Activated CD8-positive, alpha-beta memory T cell treated with anti-CD3 and anti-CD28 coated beads, Interleukin-2, amount 10 ng/mL, durations not matched to agents 7 days and 5 days (primary cell): Measurements from ENCODE around the gene LDLRAD4. TPM values are rescaled to one million over a fixed set of nuclear protein-coding genes. Genes with fewer than 3 reads are reported as not detected.

ENCODE experiments used
- ATAC-seq: fragments of 150-1000 bp; cut with Tn5 transposase; one replicate; pipeline ENCODE4 v1.10.0; 2021; ENCODE audit warnings: moderate library complexity
- CTCF ChIA-PET: fragments of 350-600 bp; sonication (Branson Sonifier 250); formaldehyde crosslinking; loops from one replicate; lab custom pipeline; 2021; ENCODE audit warnings: antibody characterized with exemption; lab: Charles Lee
- DNase-seq: peaks from one replicate; pipeline ENCODE4 v3.0.0-alpha.2; 2020
- H3K27ac Mint-ChIP-seq: one replicate; pipeline ENCODE4 v1.8.0; 2021; ENCODE audit warnings: mild to moderate bottlenecking, mixed read lengths
- H3K27me3 Mint-ChIP-seq: one replicate; pipeline ENCODE4 v1.8.0; 2021; ENCODE audit warnings: mixed read lengths
- H3K36me3 Mint-ChIP-seq: one replicate; pipeline ENCODE4 v1.8.0; 2021; ENCODE audit warnings: mild to moderate bottlenecking, mixed read lengths
- H3K4me1 Mint-ChIP-seq: one replicate; pipeline ENCODE4 v1.8.0; 2021; ENCODE audit warnings: mixed read lengths
- H3K4me3 Mint-ChIP-seq: one replicate; pipeline ENCODE4 v1.8.0; 2021; ENCODE audit warnings: mild to moderate bottlenecking, moderate library complexity, mixed read lengths
- H3K9me3 Mint-ChIP-seq: one replicate; pipeline ENCODE4 v1.8.0; 2022; ENCODE audit warnings: low read depth, mixed read lengths
- total RNA-seq, 2 experiments: library from RNA; stranded (reverse); gene quantifications; one replicate each; pipeline ENCODE4 v1.2.3, GENCODE V29; 2021

The LDLRAD4 gene
- total RNA-seq, 2 experiments from 2014 or later = 33.9 to 44.5 TPM

DNA sequence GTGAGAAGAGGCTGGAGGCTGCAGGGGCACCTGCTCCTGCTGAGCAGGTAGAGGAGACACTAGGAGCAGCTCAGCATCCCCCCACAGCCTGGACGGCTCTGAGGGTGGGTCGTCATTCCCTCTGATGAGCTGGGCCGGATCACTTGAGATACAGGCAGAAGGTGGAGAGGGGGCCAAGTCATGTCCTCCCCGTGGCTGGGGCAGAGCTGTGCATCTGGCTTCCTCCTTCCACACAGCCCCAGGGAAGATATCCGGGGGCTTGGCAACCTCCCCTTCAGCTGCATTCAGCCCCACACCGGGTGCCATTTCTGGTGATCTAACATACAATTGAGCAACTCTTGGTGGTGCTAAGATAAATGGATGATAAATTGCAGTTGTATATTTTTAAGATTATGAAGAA is 236.9 kb downstream of the LDLRAD4 start:
- CTCF ChIA-PET = no interaction called here
- no peak overlapping the region for H3K4me3 Mint-ChIP-seq
- DNase-seq (no peak), ATAC-seq (peak; percentile 45)
- peaks cover 10% of the 10 kb centered on the region for H3K36me3 Mint-ChIP-seq
- H3K27ac Mint-ChIP-seq = no peak overlapping the region
- no peaks in the 10 kb centered on the region for H3K27me3 Mint-ChIP-seq
- no peaks in the 10 kb centered on the region for H3K9me3 Mint-ChIP-seq
- H3K4me1 Mint-ChIP-seq = peaks cover 19% of the 10 kb centered on the region

DNA sequence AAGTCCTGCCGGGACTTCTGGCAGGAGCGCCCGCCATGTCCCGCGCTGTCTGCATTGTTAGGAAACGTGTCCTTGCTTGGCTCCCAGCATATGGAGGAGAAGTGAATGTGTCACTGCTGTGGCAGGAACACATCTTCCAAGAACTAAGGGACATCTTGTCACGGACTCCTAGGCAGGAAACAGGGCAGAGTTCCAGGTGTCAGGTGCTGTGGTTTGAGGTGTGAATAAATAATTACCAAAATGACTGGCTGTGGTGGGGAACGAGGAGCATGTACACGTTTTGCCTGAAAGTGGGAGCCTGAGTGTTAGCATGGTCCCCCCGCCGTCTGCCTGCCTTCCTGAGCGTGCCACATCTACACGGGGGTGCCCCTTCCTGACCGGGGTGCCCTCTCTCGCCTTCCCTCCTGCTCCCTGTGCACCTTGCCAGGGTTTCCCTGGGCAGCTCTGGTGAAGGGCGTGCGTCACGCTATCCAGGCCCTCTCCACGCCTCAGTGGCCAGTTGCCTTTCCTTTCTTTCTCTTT is 237.5 kb downstream of the LDLRAD4 start:
- Mint-ChIP-seq H3K27ac (no peak overlapping the region), H3K9me3 (no peaks in the 10 kb centered on the region), H3K27me3 (no peaks in the 10 kb centered on the region), H3K36me3 (peaks cover 10% of the 10 kb centered on the region), H3K4me1 (peaks cover 20% of the 10 kb centered on the region), H3K4me3 (no peak overlapping the region)
- CTCF ChIA-PET = no interaction called here
- DNase-seq (peak; percentile 74), ATAC-seq (peak; percentile 71)

DNA sequence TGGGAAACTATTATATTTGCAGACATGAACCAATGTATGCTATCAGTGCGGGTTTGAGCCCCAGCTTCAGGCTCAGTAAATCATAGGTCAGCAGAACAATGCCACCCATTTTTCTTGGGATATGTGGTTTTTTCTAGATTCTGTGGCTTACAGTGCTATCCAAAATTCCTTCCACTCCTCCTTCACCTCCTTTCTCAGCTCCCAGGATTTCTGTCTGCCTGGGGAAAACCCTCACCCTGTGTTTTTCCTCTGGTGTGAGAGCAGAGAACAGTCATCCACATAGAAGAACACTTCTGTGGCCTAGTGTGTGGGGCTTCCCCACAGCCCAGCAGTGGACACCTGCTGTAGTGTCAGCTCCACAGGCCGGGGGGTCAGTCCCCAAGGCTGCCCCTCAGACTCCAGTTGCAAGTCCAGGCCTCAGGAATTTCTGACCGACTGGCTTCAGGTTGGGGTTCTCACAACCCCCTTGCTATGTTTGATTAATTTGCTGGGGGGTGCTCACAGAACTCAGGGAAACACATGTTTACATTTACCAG is 238.2 kb downstream of the LDLRAD4 start:
- Mint-ChIP-seq H3K4me1 (peaks cover 26% of the 10 kb centered on the region), H3K9me3 (no peaks in the 10 kb centered on the region), H3K36me3 (peaks cover 10% of the 10 kb centered on the region), H3K4me3 (no peak overlapping the region), H3K27ac (no peak overlapping the region), H3K27me3 (no peaks in the 10 kb centered on the region)
- CTCF ChIA-PET = no interaction called here
- DNase-seq (no peak), ATAC-seq (no peak)

DNA sequence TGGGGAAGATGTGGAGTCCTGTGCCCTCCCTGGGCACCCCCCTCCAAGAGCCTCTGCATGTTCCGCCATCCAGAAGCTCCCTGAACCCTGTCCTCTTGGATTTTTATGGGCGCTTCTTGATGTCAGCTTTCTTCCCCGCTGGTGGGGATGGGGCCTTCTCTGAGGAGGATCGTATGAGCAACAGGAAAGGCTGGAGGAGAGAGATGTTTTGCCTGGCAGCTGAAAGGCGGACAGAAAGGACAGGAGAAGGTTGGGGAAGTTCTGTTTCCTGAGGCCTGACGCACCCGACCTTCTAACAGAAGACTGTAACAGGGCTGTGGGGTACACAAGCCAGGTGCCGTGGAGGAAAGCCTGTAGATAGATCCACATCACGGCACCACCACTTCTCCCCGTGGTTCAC is 238.8 kb downstream of the LDLRAD4 start:
- Mint-ChIP-seq H3K4me3 (no peak overlapping the region), H3K9me3 (no peaks in the 10 kb centered on the region), H3K27ac (no peak overlapping the region), H3K36me3 (peaks cover 10% of the 10 kb centered on the region), H3K4me1 (peaks cover 30% of the 10 kb centered on the region), H3K27me3 (no peaks in the 10 kb centered on the region)
- CTCF ChIA-PET = no interaction called here
- ATAC-seq = no peak
- DNase-seq = no peak

- no peaks in the 10 kb centered on the region for H3K9me3 Mint-ChIP-seq
Measured at GRCh38 chr18:13460946-13461345, 242.4 kb downstream of the LDLRAD4 start.

DNA sequence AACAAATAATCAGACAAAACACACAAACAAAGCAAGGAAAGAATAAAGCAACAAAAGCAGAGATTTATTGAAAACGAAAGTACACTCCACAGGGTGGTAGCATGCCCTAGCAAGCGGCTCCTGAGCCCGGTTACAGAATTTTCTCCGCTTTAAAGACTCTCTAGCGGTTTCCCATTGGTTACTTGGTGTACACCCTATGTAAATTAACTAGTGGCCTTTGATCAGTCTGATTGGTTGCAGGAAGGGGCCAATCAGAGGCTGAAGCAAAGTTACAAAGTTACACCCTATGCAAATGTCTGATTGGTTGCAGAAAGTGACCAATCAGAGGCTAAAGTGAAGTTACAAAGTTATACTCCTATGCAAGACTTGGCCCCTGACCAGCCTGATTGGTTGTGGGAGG is 242.9 kb downstream of the LDLRAD4 start:
- DNase-seq (no peak), ATAC-seq (no peak)
- Mint-ChIP-seq H3K27me3 (no peaks in the 10 kb centered on the region), H3K4me3 (no peak overlapping the region), H3K36me3 (peaks cover 15% of the 10 kb centered on the region), H3K9me3 (no peaks in the 10 kb centered on the region), H3K4me1 (peaks cover 47% of the 10 kb centered on the region), H3K27ac (no peak overlapping the region)
- CTCF ChIA-PET = no interaction called here

More at GRCh38 chr18:13460946-13461345, 242.4 kb downstream of the LDLRAD4 start:
- H3K27me3 Mint-ChIP-seq = no peaks in the 10 kb centered on the region
- H3K4me3 Mint-ChIP-seq = no peak overlapping the region
- peaks cover 12% of the 10 kb centered on the region for H3K36me3 Mint-ChIP-seq
- CTCF ChIA-PET = no interaction called here
- no peak for ATAC-seq
- no peak overlapping the region for H3K27ac Mint-ChIP-seq
- no peak for DNase-seq
- peaks cover 49% of the 10 kb centered on the region for H3K4me1 Mint-ChIP-seq

GRCh38 chr18:13461936-13462335 is 243.4 kb downstream of the LDLRAD4 start:
- H3K36me3 Mint-ChIP-seq = peaks cover 19% of the 10 kb centered on the region
- no peaks in the 10 kb centered on the region for H3K27me3 Mint-ChIP-seq
- ATAC-seq (no peak), DNase-seq (no peak)
- H3K4me3 Mint-ChIP-seq = no peak overlapping the region
- peaks cover 45% of the 10 kb centered on the region for H3K4me1 Mint-ChIP-seq
- peaks cover 1% of the 10 kb centered on the region for H3K9me3 Mint-ChIP-seq
- CTCF ChIA-PET = no interaction called here
- H3K27ac Mint-ChIP-seq = no peak overlapping the region

GRCh38 chr18:13462686-13463085 is 244.1 kb downstream of the LDLRAD4 start:
- H3K4me3 Mint-ChIP-seq = no peak overlapping the region
- ATAC-seq (no peak), DNase-seq (no peak)
- H3K9me3 Mint-ChIP-seq = peaks cover 6% of the 10 kb centered on the region
- H3K36me3 Mint-ChIP-seq = peaks cover 26% of the 10 kb centered on the region
- peaks cover 44% of the 10 kb centered on the region for H3K4me1 Mint-ChIP-seq
- no peak overlapping the region for H3K27ac Mint-ChIP-seq
- CTCF ChIA-PET = no interaction called here
- H3K27me3 Mint-ChIP-seq = no peaks in the 10 kb centered on the region

DNA sequence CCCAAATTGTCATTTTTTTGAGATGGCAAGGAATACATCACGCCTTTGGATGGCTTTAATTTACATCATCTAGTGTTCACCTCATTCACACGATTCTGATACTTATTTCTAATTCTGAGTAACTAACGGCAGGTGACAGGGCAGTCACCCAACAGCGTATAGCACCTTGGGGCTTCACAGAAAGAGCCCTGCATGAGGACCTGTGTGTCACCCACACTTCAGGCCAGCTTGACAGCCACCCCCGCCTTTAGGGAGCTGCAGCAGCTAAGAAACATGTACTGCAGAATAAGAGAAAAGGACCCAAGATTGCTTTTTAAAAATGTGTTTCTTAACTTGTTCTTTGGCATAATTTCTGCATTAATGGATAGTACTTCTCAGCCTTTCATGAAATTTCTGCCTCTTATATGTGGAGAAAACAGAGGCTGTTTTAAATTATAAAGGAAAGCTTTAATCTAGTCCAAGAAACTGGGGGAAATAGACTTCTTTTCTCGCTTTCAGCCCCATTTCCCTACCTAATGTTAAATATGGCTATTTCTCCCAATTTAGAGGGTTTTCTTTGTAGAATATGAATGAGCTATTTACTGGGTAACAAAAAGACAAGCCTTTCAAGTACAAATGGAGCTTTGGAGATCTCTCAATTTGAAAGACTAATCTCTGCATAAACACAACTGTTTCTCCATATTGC is 245.1 kb downstream of the LDLRAD4 start:
- H3K4me3 Mint-ChIP-seq = no peak overlapping the region
- H3K27ac Mint-ChIP-seq = peak overlapping the region; percentile 3
- no peak for DNase-seq
- H3K27me3 Mint-ChIP-seq = no peaks in the 10 kb centered on the region
- CTCF ChIA-PET = interaction anchor here (0.8 to 1.6 kb wide), 3 partner anchors 19 to 90 kb away, joined by 3 read pairs; no protein-coding TSS in a partner anchor
- peaks cover 21% of the 10 kb centered on the region for H3K36me3 Mint-ChIP-seq
- H3K4me1 Mint-ChIP-seq = peaks cover 44% of the 10 kb centered on the region
- no peak for ATAC-seq
- H3K9me3 Mint-ChIP-seq = peaks cover 10% of the 10 kb centered on the region

DNA sequence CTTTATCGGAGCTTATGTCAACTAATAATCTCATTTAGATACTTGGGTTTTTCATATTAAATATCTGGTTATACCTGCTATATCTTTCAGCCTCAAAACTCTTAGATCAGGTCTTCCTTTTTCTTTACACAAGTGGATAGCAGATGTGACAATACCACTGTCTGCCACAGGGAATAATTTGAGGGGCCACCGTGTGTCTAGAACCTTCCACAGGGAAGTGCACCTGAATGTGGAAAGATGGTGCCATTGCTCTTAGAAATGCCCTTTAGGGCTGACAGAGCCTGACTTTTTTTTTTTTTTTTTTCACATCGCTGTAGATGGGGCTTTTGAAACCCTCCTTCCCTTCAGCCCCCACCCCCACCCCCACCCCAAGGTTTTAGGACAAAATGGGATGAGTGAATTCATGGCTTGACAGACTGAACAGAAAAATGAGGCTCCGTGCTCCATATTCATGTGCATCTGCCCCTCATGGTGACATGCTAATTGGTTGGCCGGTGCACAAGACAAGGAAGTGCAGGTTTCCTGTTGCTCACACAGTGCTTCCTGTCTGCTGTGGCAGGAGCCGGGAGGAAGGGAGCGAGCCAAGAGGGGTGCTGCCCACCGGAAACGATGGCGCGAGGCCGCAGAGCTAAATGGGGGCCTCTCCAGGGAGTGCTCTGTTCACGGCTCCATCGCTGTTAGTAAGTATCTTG is 246.0 kb downstream of the LDLRAD4 start:
- CTCF ChIA-PET = interaction anchor here (1.5 to 1.6 kb wide), 2 partner anchors 18 to 91 kb away, joined by 3 read pairs; no protein-coding TSS in a partner anchor
- Mint-ChIP-seq H3K36me3 (peaks cover 26% of the 10 kb centered on the region), H3K9me3 (peaks cover 10% of the 10 kb centered on the region), H3K4me3 (peak overlapping the region; percentile 84), H3K4me1 (peaks cover 51% of the 10 kb centered on the region), H3K27me3 (no peaks in the 10 kb centered on the region), H3K27ac (peak overlapping the region; percentile 88)
- ATAC-seq (peak; percentile 97), DNase-seq (peak; percentile 88)

DNA sequence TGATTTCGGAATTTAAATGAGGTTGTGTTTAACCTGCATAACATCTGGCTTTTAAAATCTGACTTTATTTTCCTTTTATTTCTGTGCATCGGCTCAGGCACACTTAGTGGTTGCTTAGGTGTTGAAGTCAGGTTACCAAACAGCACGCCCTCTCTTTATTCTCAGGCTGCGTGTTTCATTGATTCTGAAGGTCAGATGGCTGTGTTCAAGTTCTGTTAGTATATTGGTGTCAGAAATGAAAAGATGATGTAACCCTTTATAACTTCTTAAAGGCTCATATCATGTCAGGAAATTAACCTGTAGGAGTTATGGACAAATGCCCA is 246.5 kb downstream of the LDLRAD4 start:
- CTCF ChIA-PET = interaction anchor here (1.5 kb wide), 1 partner anchor 18 kb away, joined by 3 read pairs; no protein-coding TSS in a partner anchor
- DNase-seq = no peak
- H3K27me3 Mint-ChIP-seq = no peaks in the 10 kb centered on the region
- ATAC-seq = peak; percentile 35
- peak overlapping the region; percentile 84 for H3K4me3 Mint-ChIP-seq
- peaks cover 10% of the 10 kb centered on the region for H3K9me3 Mint-ChIP-seq
- H3K4me1 Mint-ChIP-seq = peaks cover 52% of the 10 kb centered on the region
- H3K27ac Mint-ChIP-seq = peak overlapping the region; percentile 88
- H3K36me3 Mint-ChIP-seq = peaks cover 27% of the 10 kb centered on the region

GRCh38 chr18:13465476-13465875 is 246.9 kb downstream of the LDLRAD4 start:
- Mint-ChIP-seq H3K4me3 (peak overlapping the region; percentile 84), H3K27ac (peak overlapping the region; percentile 88), H3K27me3 (no peaks in the 10 kb centered on the region), H3K36me3 (peaks cover 27% of the 10 kb centered on the region), H3K4me1 (peaks cover 52% of the 10 kb centered on the region), H3K9me3 (peaks cover 10% of the 10 kb centered on the region)
- no peak for DNase-seq
- ATAC-seq = peak; percentile 17
- CTCF ChIA-PET = no interaction called here

DNA sequence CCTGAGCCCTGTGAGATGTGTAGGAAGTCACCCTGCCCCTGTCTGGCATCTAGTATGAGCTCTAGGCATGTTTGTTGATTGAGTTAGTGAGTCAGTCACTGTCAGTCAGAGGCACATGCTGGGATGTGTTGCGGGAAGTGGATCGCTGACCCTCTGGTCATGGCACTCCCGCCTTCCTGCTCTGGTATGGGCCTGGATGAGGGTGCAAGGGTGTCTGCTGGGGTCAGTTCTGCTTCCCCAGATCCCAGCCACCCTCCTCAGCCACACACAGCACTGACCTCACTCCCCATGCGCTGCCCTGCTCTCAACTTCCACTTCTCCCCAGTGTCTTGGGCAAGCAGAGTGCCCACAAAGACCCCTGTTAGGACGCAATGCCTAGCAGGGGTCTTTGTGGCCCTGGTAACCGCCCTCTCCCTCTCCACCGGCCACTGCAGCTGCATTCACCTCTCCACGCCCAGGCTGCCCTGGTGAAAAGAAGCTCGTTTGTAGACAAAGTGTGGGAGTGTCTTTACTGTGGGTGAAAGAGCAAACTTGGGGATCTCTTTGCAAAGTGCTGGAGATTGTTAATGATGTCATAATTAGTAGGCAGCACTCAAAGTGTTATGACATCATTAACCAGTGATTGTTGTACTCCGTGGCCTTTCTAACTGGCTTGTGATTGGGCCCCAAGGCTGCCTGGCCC is 252.1 kb downstream of the LDLRAD4 start:
- Mint-ChIP-seq H3K27me3 (no peaks in the 10 kb centered on the region), H3K9me3 (peaks cover 10% of the 10 kb centered on the region), H3K36me3 (peaks cover 30% of the 10 kb centered on the region), H3K4me3 (no peak overlapping the region), H3K27ac (no peak overlapping the region), H3K4me1 (peaks cover 22% of the 10 kb centered on the region)
- no peak for DNase-seq
- ATAC-seq = no peak
- CTCF ChIA-PET = no interaction called here
